ENCODE data around the gene DNMT3A. TPM values are rescaled to one million over a fixed set of nuclear protein-coding genes. Genes with fewer than 3 reads are reported as not detected.

DNMT3A gene
- total and polyA plus RNA-seq, 2 of the 8 experiments (the other 6 are each of a cell fraction or from before 2014, with no cell fraction given) = 33.6 to 178 TPM

GRCh38 chr2:25331686-25332365, 9.9 kb downstream of the DNMT3A start:
- WGBS, 2 experiments (ENCODE audit: extremely low coverage in 1 of 2, insufficient coverage in 1 of 2, insufficient read length in 1 of 2, insufficient replicate concordance in 2 of 2, low coverage in 1 of 2, low lambda C conversion rate in 2 of 2, missing lambda C conversion rate in 1 of 2) = 90% methylated on average over 21 of the region's 23 CpGs; no CpG with 5 or more reads in 1 of the 2 experiments
- FAIRE-seq (no peak), DNase-seq (ENCODE audit: low read depth in 1 of 2, low spot score in 2 of 2) (no peak)
- peak overlapping the region; percentile 68; the same call in 1 of the 2 replicates for H2BK12ac ChIP-seq (ENCODE audit: low read depth, low read length)
- no peak overlapping the region for H3K18ac ChIP-seq (ENCODE audit: extremely low read depth, low read length)
- H3K9me3 ChIP-seq (ENCODE audit: insufficient read depth in 2 of 2, low read depth in 1 of 2, low read length in 1 of 2) = no peaks in the 10 kb centered on the region; a peak in 1 of 4 replicates
- H3K79me2 ChIP-seq (ENCODE audit: control insufficient read depth in 1 of 2, insufficient read depth in 2 of 2, low read length in 2 of 2) = no peaks in the 10 kb centered on the region
- POLR2A ChIA-PET (ENCODE audit: partially characterized antibody) = interaction anchor here (1.3 kb wide), 1 partner anchor 10 kb away, joined by 5 read pairs; no protein-coding TSS in a partner anchor
- no peak overlapping the region for H3K4me2 ChIP-seq (ENCODE audit: insufficient read depth in 1 of 2, low read depth in 2 of 2, low read length in 2 of 2)
- H2AFZ ChIP-seq (ENCODE audit: low read length) = no peak overlapping the region
- no peak overlapping the region for H3K23ac ChIP-seq (ENCODE audit: insufficient read length)
- H3K4ac ChIP-seq (replicated peaks; ENCODE audit: insufficient read length, low read depth, low read length) = no peak overlapping the region
- no peaks in the 10 kb centered on the region for H3K27me3 ChIP-seq (replicated peaks in 1 of 4; ENCODE audit: control insufficient read depth in 3 of 4, extremely low read depth in 1 of 4, insufficient read depth in 3 of 4, low read length in 3 of 4)
- H2BK5ac ChIP-seq (ENCODE audit: low read depth, low read length) = no peak overlapping the region
- 0 out of 2 replicates have a peak overlapping the region, but pooled peaks have one; percentile 13 for H2AK5ac ChIP-seq (ENCODE audit: low read depth, low read length)
- no peak overlapping the region for H3K27ac ChIP-seq (ENCODE audit: low read depth, low read length)
- peaks cover 2% of the 10 kb centered on the region; the same call in 1 of the 2 replicates for H3K23me2 ChIP-seq (ENCODE audit: low read depth, low read length)
- H2BK20ac ChIP-seq (ENCODE audit: low read length) = no peak overlapping the region
- peaks cover 3% of the 10 kb centered on the region for H3K79me1 ChIP-seq (ENCODE audit: low read depth, low read length)
- no peak overlapping the region for H3K56ac ChIP-seq (replicated peaks; ENCODE audit: insufficient read length, low read depth, low read length)
- CTCF ChIA-PET (ENCODE audit: partially characterized antibody) = interaction anchor here (0.8 to 11.4 kb wide), 4 partner anchors 8 to 333 kb away, joined by 3 to 178 read pairs (median 4); no protein-coding TSS in a partner anchor
- peaks cover 0 to 3% of the 10 kb centered on the region in 2 experiments for H4K20me1 ChIP-seq (replicated peaks in 1 of 2; ENCODE audit: control insufficient read depth in 1 of 2, insufficient read depth in 2 of 2, low read length in 2 of 2)
- no peak overlapping the region for H4K91ac ChIP-seq (replicated peaks; ENCODE audit: insufficient read length, low read length)
- H3K36me3 ChIP-seq (ENCODE audit: control insufficient read depth in 2 of 4, insufficient read depth in 4 of 4, low read length in 3 of 4) = no peaks in the 10 kb centered on the region
- no peak overlapping the region for H3K4me3 ChIP-seq (ENCODE audit: extremely low read depth in 1 of 4, insufficient read depth in 2 of 4, low read depth in 3 of 4, low read length in 4 of 4)
- no peak overlapping the region for H3K14ac ChIP-seq (ENCODE audit: insufficient read length)
- peaks cover 14 to 37% (median 25%) of the 10 kb centered on the region in 4 experiments for H3K4me1 ChIP-seq (replicated peaks in 1 of 4; ENCODE audit: control insufficient read depth in 3 of 4, insufficient read depth in 4 of 4, low read length in 3 of 4)
- no peak overlapping the region for H4K5ac ChIP-seq (ENCODE audit: insufficient read length, low read depth, low read length)
- H3K9ac ChIP-seq (replicated peaks in 1 of 4; ENCODE audit: extremely low read depth in 1 of 4, low read depth in 3 of 4, low read length in 3 of 4) = no peak overlapping the region
- H2BK120ac ChIP-seq (replicated peaks; ENCODE audit: low read depth, low read length) = no peak overlapping the region
- no peak overlapping the region for H2BK15ac ChIP-seq (ENCODE audit: low read length)
- H4K8ac ChIP-seq (ENCODE audit: extremely low read depth, insufficient read depth, low read length) = no peak overlapping the region
- TF ChIP-seq ASH2L (IDR thresholded peaks at IDR 0.05; ENCODE audit: low read length) (no peak), YY1 (IDR thresholded peaks at IDR 0.05; ENCODE audit: low read depth, low read length) (no peak), POLR2A (IDR thresholded peaks at IDR 0.05; ENCODE audit: control extremely low read depth in 1 of 2, low read depth in 2 of 2, low read length in 2 of 2) (no peak), FOSL1 (IDR thresholded peaks at IDR 0.05; ENCODE audit: insufficient read depth, low read depth, low read length) (no peak), EZH2 (IDR thresholded peaks at IDR 0.05; ENCODE audit: low read depth, low read length, severe bottlenecking) (no peak), SUZ12 (IDR thresholded peaks at IDR 0.05; ENCODE audit: low read length) (no peak), JUND (IDR thresholded peaks at IDR 0.05; ENCODE audit: low read length) (no peak), JUN (IDR thresholded peaks at IDR 0.05; ENCODE audit: low read depth, low read length) (no peak), USF2 (IDR thresholded peaks at IDR 0.05; ENCODE audit: low read length) (no peak), KDM1A (IDR thresholded peaks at IDR 0.05; ENCODE audit: borderline replicate concordance, low read length) (no peak), SP2 (IDR thresholded peaks at IDR 0.05; ENCODE audit: low read length) (no peak), CHD1 (IDR thresholded peaks at IDR 0.05; ENCODE audit: low read depth, low read length) (no peak), CEBPB (IDR thresholded peaks at IDR 0.05; ENCODE audit: low read depth, low read length) (no peak)
